ENCODE results near the gene NKD1. TPM values are rescaled to one million over a fixed set of nuclear protein-coding genes. Genes with fewer than 3 reads are reported as not detected.
"Not testable (repeated sequence)": the region's sequence is repeated elsewhere in the genome, so short reads cannot be mapped to it uniquely, and the experiment has no call there.

The NKD1 gene
- polyA plus RNA-seq, 1 experiment: 0.11 TPM

DNA sequence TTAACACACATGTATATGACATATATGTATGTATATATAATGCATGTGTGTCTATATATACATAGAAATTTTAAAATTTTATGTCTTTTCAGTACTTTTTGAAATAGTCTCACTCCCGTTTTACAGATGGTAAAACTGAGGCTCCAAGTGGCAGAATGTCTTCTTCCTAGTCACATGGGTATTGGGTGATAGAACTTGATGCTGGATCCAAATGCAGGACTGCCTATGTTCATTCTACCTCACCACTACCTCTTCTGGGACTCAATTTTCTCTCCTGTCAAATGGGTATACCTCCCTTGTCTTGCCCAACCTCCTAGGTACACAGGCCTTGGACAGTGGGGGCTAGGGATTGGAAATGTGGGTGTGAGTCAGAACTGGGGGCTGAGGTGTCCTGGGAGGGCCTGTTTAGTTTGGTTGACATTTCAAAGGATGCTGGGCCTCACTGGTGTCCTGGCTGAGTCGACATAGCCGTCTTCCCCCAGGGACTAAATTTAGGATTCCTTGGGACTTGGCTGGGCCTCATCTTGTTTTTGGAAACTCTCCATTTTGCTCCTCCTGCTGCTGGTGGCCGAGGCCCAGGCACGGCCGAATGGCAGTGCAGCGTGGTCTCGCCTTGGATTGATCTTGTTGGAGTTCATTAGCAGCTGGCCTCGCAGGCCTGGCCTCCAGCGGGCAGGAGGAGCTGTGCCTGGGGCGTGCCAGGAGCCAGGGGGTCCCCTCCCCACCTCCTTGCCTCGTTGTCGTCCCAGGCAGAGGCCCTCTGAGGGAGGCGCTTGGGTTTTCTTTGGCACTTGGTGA lies 25.9 kb downstream of the NKD1 start:
- DNase-seq (ENCODE audit: low read depth): no peak
- CTCF ChIA-PET: no interaction called here
- TF ChIP-seq, protein P1, sequence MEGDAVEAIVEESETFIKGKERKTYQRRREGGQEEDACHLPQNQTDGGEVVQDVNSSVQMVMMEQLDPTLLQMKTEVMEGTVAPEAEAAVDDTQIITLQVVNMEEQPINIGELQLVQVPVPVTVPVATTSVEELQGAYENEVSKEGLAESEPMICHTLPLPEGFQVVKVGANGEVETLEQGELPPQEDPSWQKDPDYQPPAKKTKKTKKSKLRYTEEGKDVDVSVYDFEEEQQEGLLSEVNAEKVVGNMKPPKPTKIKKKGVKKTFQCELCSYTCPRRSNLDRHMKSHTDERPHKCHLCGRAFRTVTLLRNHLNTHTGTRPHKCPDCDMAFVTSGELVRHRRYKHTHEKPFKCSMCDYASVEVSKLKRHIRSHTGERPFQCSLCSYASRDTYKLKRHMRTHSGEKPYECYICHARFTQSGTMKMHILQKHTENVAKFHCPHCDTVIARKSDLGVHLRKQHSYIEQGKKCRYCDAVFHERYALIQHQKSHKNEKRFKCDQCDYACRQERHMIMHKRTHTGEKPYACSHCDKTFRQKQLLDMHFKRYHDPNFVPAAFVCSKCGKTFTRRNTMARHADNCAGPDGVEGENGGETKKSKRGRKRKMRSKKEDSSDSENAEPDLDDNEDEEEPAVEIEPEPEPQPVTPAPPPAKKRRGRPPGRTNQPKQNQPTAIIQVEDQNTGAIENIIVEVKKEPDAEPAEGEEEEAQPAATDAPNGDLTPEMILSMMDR (IDR thresholded peaks at IDR 0.05; ENCODE audit: insufficient read depth, low read depth, low read length): no peak
- H3K36me3 ChIP-seq (ENCODE audit: control insufficient read depth, insufficient read depth, low read length): no peaks in the 10 kb centered on the region
- no peaks in the 10 kb centered on the region; the same call in 1 of the 2 replicates for H3K27me3 ChIP-seq (ENCODE audit: control insufficient read depth, insufficient read depth, low read length)
- POLR2A ChIA-PET: no interaction called here
- H3K4me3 ChIP-seq (ENCODE audit: low read depth, low read length): no peak overlapping the region

DNA sequence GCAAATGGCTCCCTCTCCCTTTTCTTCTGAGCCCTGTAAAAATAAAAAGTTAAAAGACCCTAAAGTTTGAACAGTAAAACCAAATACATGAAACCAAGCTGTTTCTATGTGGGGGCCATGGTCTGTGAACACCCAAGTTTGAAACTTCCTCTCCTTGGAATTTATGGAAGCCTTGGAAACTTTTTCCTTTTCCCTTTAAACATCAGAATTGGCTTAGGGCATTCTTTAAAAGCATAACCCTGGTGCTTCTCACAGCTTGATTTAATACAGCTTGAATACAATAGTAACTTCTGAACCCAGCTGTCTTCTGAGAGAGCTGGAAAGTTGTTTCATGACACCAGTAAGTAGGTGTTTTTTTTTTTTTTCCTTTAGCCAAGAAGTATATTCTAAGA lies 26.5 kb downstream of the NKD1 start:
- no peak for DNase-seq (ENCODE audit: low read depth)
- no peaks in the 10 kb centered on the region; the same call in 1 of the 2 replicates for H3K27me3 ChIP-seq (ENCODE audit: control insufficient read depth, insufficient read depth, low read length)
- H3K36me3 ChIP-seq (ENCODE audit: control insufficient read depth, insufficient read depth, low read length): no peaks in the 10 kb centered on the region
- CTCF ChIA-PET: no interaction called here
- no peak overlapping the region for H3K4me3 ChIP-seq (ENCODE audit: low read depth, low read length)
- POLR2A ChIA-PET: no interaction called here
- TF ChIP-seq, protein P1 (IDR thresholded peaks at IDR 0.05; ENCODE audit: insufficient read depth, low read depth, low read length): no peak

DNA sequence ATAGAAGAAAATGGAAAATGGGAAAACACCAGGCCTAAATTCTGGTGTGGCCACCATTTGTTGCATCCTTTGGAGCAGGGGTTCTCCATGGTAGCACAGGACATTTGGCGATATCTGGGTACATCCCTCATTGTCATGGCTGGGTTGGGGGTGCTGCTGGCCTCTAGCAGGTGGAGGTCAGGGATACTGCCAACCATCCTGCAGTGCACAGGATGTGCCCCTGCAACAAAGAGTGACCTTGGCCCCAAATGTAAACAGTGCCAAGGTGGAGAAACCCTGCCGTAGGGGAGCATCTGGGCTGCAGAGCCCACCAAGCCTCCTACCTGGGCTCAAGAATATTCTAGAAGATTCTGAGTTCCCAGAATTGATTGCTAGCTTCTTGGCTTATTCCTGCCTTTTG lies 27.5 kb downstream of the NKD1 start:
- POLR2A ChIA-PET: no interaction called here
- Histone ChIP-seq H3K36me3 (ENCODE audit: control insufficient read depth, insufficient read depth, low read length) (no peaks in the 10 kb centered on the region), H3K4me3 (ENCODE audit: low read depth, low read length) (no peak overlapping the region), H3K27me3 (ENCODE audit: control insufficient read depth, insufficient read depth, low read length) (no peaks in the 10 kb centered on the region)
- TF ChIP-seq, protein P1 (IDR thresholded peaks at IDR 0.05; ENCODE audit: insufficient read depth, low read depth, low read length): no peak
- CTCF ChIA-PET: no interaction called here
- no peak for DNase-seq (ENCODE audit: low read depth)

DNA sequence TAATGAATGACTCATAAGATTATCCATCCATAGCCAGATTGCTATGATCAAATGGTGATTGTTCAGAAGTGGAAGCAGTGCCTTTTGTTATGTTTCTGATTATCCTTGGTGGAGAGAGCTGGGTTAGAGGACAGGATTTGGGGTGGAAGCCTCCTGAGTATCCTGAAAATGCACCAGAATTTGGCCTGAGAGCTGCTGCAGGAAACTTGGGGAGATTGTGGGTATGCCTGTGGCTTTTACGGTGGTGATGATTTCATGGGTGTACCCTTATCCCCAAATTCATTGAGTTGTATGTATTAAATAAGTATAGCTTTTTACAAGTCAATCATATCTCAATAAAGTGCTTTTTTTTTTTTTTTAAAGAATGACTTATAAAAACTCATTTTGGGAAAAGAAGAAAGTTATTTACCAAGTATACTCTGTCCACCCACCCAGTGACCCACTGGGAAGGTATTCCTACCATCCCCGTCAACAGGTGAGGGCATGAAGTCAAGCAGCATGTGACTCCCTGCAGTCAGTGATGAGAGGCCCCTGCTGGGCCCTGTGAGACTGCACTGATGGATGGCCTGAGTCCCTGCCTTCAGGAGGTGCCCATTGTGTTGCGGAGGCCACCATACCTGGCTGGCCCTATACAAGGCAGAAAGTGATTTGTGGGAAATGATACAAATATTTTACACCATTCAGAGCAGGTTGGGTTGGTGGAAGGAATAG lies 28.4 kb downstream of the NKD1 start:
- CTCF ChIA-PET: no interaction called here
- no peak for DNase-seq (ENCODE audit: low read depth)
- TF ChIP-seq, protein P1 (IDR thresholded peaks at IDR 0.05; ENCODE audit: insufficient read depth, low read depth, low read length): no peak
- no peaks in the 10 kb centered on the region for H3K27me3 ChIP-seq (ENCODE audit: control insufficient read depth, insufficient read depth, low read length)
- H3K36me3 ChIP-seq (ENCODE audit: control insufficient read depth, insufficient read depth, low read length): no peaks in the 10 kb centered on the region
- POLR2A ChIA-PET: no interaction called here
- H3K4me3 ChIP-seq (ENCODE audit: low read depth, low read length): no peak overlapping the region

- TF ChIP-seq, protein P1 (IDR thresholded peaks at IDR 0.05; ENCODE audit: insufficient read depth, low read depth, low read length): no peak
- POLR2A ChIA-PET: no interaction called here
- H3K36me3 ChIP-seq (ENCODE audit: control insufficient read depth, insufficient read depth, low read length): no peaks in the 10 kb centered on the region
- no peaks in the 10 kb centered on the region for H3K27me3 ChIP-seq (ENCODE audit: control insufficient read depth, insufficient read depth, low read length)
- DNase-seq (ENCODE audit: low read depth): no peak
- no peak overlapping the region for H3K4me3 ChIP-seq (ENCODE audit: low read depth, low read length)
- CTCF ChIA-PET: no interaction called here
Measured at GRCh38 chr16:50578137-50578536, 29.9 kb downstream of the NKD1 start.

GRCh38 chr16:50579373-50579772 lies 31.2 kb downstream of the NKD1 start:
- CTCF ChIA-PET; POLR2A ChIA-PET; H3K27me3 ChIP-seq (ENCODE audit: control insufficient read depth, insufficient read depth, low read length); H3K36me3 ChIP-seq (ENCODE audit: control insufficient read depth, insufficient read depth, low read length); H3K4me3 ChIP-seq (ENCODE audit: low read depth, low read length); DNase-seq (ENCODE audit: low read depth): not testable (repeated sequence)

Measured in BJ (cell line).